ENCODE measurements around the gene IGDCC3. TPM values are rescaled to one million over a fixed set of nuclear protein-coding genes. Genes with fewer than 3 reads are reported as not detected.

The IGDCC3 gene
- polyA plus RNA-seq, 2 of the 4 experiments (the other 2 are of a cell fraction): 0.04 to 0.12 TPM

DNA sequence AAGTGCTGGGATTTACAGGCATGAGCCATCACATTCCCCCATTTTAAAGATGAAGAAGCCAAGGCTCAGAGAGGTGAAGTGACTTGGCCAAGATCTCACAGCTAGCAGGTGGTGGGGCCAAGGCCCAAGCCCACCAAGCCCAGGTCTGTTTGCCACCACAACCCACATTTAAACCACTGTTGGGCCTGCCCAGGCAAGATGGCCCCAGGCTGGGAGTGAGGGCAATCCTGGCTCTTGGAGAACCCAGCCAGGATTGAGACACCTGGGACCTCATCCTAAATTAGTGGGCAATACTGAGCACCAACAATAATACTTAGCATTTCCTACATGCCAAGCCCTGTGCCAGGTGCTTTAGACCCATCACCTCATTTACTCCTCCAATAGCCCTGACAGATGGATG is 6.9 kb downstream of the IGDCC3 start (continued):
- TF ChIP-seq HOXA7 (CRISPR knock-in tag; IDR thresholded peaks at IDR 0.05) (no peak), SREBF2 (IDR thresholded peaks at IDR 0.05) (no peak)
- TF ChIP-seq, protein P1, sequence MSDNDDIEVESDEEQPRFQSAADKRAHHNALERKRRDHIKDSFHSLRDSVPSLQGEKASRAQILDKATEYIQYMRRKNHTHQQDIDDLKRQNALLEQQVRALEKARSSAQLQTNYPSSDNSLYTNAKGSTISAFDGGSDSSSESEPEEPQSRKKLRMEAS (IDR thresholded peaks at IDR 0.05): no peak

DNA sequence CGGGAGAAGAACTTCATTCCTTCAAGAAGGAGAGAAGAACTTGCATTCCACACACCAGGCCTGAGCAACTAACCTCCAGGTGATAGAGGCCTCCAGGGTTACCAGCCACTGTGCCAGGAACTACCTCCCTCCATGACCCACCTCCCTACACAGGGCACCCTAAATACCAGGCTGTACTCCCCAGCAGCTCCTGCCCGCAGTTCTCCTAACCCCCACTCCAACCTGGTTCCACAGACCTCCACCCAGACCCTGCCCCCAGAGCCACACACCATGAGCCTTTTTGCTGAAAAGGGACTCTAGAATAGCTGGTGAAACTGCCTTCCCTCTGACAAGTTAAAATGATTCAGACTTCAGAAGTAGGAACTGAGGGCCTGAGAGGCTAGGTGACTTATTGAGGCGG is 8.2 kb downstream of the IGDCC3 start:
- TF ChIP-seq PHF8 (IDR thresholded peaks at IDR 0.05; ENCODE audit: borderline replicate concordance, low read depth) (no peak), SMC3 (IDR thresholded peaks at IDR 0.05) (no peak), MYC (IDR thresholded peaks at IDR 0.05; ENCODE audit: borderline replicate concordance, low read length) (no peak), EHF (CRISPR knock-in tag; IDR thresholded peaks at IDR 0.05) (no peak), USF2 (IDR thresholded peaks at IDR 0.05) (no peak), NR3C1 (IDR thresholded peaks at IDR 0.05) (no peak), HOXB5 (CRISPR knock-in tag; IDR thresholded peaks at IDR 0.05) (no peak), RFX5 (IDR thresholded peaks at IDR 0.05) (no peak), NFE2L2 (conservative IDR thresholded peaks at IDR 0.05; ENCODE audit: low read length) (no peak)
- TF ChIP-seq, protein P2, sequence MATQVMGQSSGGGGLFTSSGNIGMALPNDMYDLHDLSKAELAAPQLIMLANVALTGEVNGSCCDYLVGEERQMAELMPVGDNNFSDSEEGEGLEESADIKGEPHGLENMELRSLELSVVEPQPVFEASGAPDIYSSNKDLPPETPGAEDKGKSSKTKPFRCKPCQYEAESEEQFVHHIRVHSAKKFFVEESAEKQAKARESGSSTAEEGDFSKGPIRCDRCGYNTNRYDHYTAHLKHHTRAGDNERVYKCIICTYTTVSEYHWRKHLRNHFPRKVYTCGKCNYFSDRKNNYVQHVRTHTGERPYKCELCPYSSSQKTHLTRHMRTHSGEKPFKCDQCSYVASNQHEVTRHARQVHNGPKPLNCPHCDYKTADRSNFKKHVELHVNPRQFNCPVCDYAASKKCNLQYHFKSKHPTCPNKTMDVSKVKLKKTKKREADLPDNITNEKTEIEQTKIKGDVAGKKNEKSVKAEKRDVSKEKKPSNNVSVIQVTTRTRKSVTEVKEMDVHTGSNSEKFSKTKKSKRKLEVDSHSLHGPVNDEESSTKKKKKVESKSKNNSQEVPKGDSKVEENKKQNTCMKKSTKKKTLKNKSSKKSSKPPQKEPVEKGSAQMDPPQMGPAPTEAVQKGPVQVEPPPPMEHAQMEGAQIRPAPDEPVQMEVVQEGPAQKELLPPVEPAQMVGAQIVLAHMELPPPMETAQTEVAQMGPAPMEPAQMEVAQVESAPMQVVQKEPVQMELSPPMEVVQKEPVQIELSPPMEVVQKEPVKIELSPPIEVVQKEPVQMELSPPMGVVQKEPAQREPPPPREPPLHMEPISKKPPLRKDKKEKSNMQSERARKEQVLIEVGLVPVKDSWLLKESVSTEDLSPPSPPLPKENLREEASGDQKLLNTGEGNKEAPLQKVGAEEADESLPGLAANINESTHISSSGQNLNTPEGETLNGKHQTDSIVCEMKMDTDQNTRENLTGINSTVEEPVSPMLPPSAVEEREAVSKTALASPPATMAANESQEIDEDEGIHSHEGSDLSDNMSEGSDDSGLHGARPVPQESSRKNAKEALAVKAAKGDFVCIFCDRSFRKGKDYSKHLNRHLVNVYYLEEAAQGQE (IDR thresholded peaks at IDR 0.05): no peak
- TF ChIP-seq, protein P1 (IDR thresholded peaks at IDR 0.05): no peak
- H3K9me3 ChIP-seq: no peaks in the 10 kb centered on the region
- no peaks in the 10 kb centered on the region for H3K4me1 ChIP-seq
- H3K27ac ChIP-seq: no peak overlapping the region
- ATAC-seq (no peak), FAIRE-seq (no peak), DNase-seq (ENCODE audit: low read depth in 1 of 2, low spot score in 1 of 2) (no peak)
- 89% methylated on average over 3 of the region's 3 CpGs for WGBS (ENCODE audit: missing lambda C conversion rate)
- ChIA-PET CTCF (interaction anchor here (1.3 to 42.0 kb wide), 5 partner anchors 10 to 51 kb away, joined by 3 to 772 read pairs (median 5); partner anchors contain the start of gene IGDCC3), POLR2A (interaction anchor here (0.8 to 2.2 kb wide), 2 partner anchors 12 to 49 kb away, joined by 3 to 4 read pairs; no protein-coding TSS in a partner anchor)
- H3K4me2 ChIP-seq: no peak overlapping the region
- no peak overlapping the region for H3K4me3 ChIP-seq

DNA sequence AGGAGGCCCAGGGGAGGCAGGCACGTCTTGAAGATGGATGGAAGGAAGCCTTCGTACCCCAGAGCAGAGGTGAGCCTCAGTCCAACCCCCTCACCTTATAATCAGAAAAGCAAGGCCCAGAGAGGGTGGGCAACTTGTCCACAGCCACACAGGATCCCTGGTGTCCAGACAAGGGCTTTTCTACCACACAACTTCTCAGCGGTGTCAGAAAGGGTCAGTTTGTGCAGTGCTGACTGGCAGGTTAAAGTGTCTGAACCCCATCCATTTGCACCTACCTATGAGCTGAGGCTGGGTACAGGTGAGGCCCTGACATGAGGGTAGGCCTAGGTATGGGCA is 8.6 kb downstream of the IGDCC3 start:
- WGBS (ENCODE audit: missing lambda C conversion rate): 50% methylated on average over 3 of the region's 3 CpGs
- POLR2A ChIA-PET: interaction anchor here (0.8 to 2.2 kb wide), 3 partner anchors 11 to 65 kb away, joined by 3 to 6 read pairs (median 4); partner anchors contain the start of gene RNU5B-1
- CTCF ChIA-PET: interaction anchor here (1.2 to 42.0 kb wide), 5 partner anchors 9 to 51 kb away, joined by 3 to 772 read pairs (median 5); partner anchors contain the start of gene IGDCC3

More for the DNA sequence above, 8.6 kb downstream of the IGDCC3 start:
- no peaks in the 10 kb centered on the region for H3K9me3 ChIP-seq
- H3K4me1 ChIP-seq: no peaks in the 10 kb centered on the region
- TF ChIP-seq RARB (CRISPR knock-in tag; IDR thresholded peaks at IDR 0.05): no peak
- no peak for TF ChIP-seq MAZ (IDR thresholded peaks at IDR 0.05; ENCODE audit: borderline replicate concordance, low read depth, low read length)
- no peak for TF ChIP-seq CBX8 (IDR thresholded peaks at IDR 0.05)
- TF ChIP-seq ZSCAN20 (CRISPR knock-in tag; IDR thresholded peaks at IDR 0.05): no peak
- TF ChIP-seq JUN (IDR thresholded peaks at IDR 0.05): no peak
- no peak for TF ChIP-seq ZC3H11A (IDR thresholded peaks at IDR 0.05)
- no peak for TF ChIP-seq RFX5 (IDR thresholded peaks at IDR 0.05)
- TF ChIP-seq USF2 (IDR thresholded peaks at IDR 0.05): no peak
- H3K4me2 ChIP-seq: no peak overlapping the region
- ATAC-seq (no peak), DNase-seq (ENCODE audit: low read depth in 1 of 2, low spot score in 1 of 2) (no peak), FAIRE-seq (no peak)
- H3K4me3 ChIP-seq: no peak overlapping the region
- H3K27ac ChIP-seq: no peak overlapping the region

All from A549 (cell line).